ENCODE results near the gene ACOT4.
"Not testable (repeated sequence)": the region's sequence is repeated elsewhere in the genome, so short reads cannot be mapped to it uniquely, and the experiment has no call there.

ACOT4 gene

GRCh38 chr14:73591690-73592449 is at the start of gene ACOT4:
Gene ACOT4 (plus strand): TSS chr14:73591873. CDS start chr14:73591960, 87 bp downstream.
- Histone ChIP-seq H3K9ac (ENCODE audit: low read depth, low read length) (peak within 1 kb of the TSS; percentile 73), H3K9me3 (ENCODE audit: control insufficient read depth, insufficient read depth, low read length) (0 out of 2 replicates have a peak, but pooled peaks cover 5% of the 10 kb centered on the region), H3K4me1 (ENCODE audit: insufficient read depth, low read length) (no peaks in the 10 kb centered on the region), H3K36me3 (ENCODE audit: insufficient read depth, low read length) (no peaks in the 10 kb centered on the region)

GRCh38 chr14:73542961-73543360 is 48.7 kb upstream of the ACOT4 start:
- not testable (repeated sequence) for H3K9me3 ChIP-seq (ENCODE audit: control insufficient read depth, insufficient read depth, low read length); H3K4me1 ChIP-seq (ENCODE audit: insufficient read depth, low read length); H3K36me3 ChIP-seq (ENCODE audit: insufficient read depth, low read length); H3K9ac ChIP-seq (ENCODE audit: low read depth, low read length)

- H3K9me3 ChIP-seq (ENCODE audit: control insufficient read depth, insufficient read depth, low read length); H3K4me1 ChIP-seq (ENCODE audit: insufficient read depth, low read length): not testable (repeated sequence)
These were observed 46.3 kb upstream of the ACOT4 start for GRCh38 chr14:73545353-73545752.

GRCh38 chr14:73549097-73549496 is 42.6 kb upstream of the ACOT4 start:
- not testable (repeated sequence) for H3K4me1 ChIP-seq (ENCODE audit: insufficient read depth, low read length); H3K9me3 ChIP-seq (ENCODE audit: control insufficient read depth, insufficient read depth, low read length); H3K9ac ChIP-seq (ENCODE audit: low read depth, low read length); H3K36me3 ChIP-seq (ENCODE audit: insufficient read depth, low read length)

More at GRCh38 chr14:73545353-73545752, 46.3 kb upstream of the ACOT4 start:
- not testable (repeated sequence) for H3K36me3 ChIP-seq (ENCODE audit: insufficient read depth, low read length); H3K9ac ChIP-seq (ENCODE audit: low read depth, low read length)

- H3K36me3 ChIP-seq (ENCODE audit: insufficient read depth, low read length); H3K4me1 ChIP-seq (ENCODE audit: insufficient read depth, low read length); H3K9me3 ChIP-seq (ENCODE audit: control insufficient read depth, insufficient read depth, low read length); H3K9ac ChIP-seq (ENCODE audit: low read depth, low read length): not testable (repeated sequence)
These were observed 41.7 kb upstream of the ACOT4 start for GRCh38 chr14:73549889-73550524.

GRCh38 chr14:73553845-73554244 is 37.8 kb upstream of the ACOT4 start:
- peaks cover 6% of the 10 kb centered on the region; the same call in 1 of the 2 replicates for H3K4me1 ChIP-seq (ENCODE audit: insufficient read depth, low read length)
- no peak overlapping the region for H3K9ac ChIP-seq (ENCODE audit: low read depth, low read length)
- H3K9me3 ChIP-seq (ENCODE audit: control insufficient read depth, insufficient read depth, low read length): no peaks in the 10 kb centered on the region
- no peaks in the 10 kb centered on the region for H3K36me3 ChIP-seq (ENCODE audit: insufficient read depth, low read length)

GRCh38 chr14:73557201-73557600 is 34.5 kb upstream of the ACOT4 start:
- not testable (repeated sequence) for H3K9me3 ChIP-seq (ENCODE audit: control insufficient read depth, insufficient read depth, low read length); H3K9ac ChIP-seq (ENCODE audit: low read depth, low read length); H3K36me3 ChIP-seq (ENCODE audit: insufficient read depth, low read length); H3K4me1 ChIP-seq (ENCODE audit: insufficient read depth, low read length)

- not testable (repeated sequence) for H3K4me1 ChIP-seq (ENCODE audit: insufficient read depth, low read length); H3K36me3 ChIP-seq (ENCODE audit: insufficient read depth, low read length); H3K9ac ChIP-seq (ENCODE audit: low read depth, low read length); H3K9me3 ChIP-seq (ENCODE audit: control insufficient read depth, insufficient read depth, low read length)
These were observed 33.4 kb upstream of the ACOT4 start for GRCh38 chr14:73558238-73558637.

GRCh38 chr14:73562256-73562655 is 29.4 kb upstream of the ACOT4 start:
- H3K9me3 ChIP-seq (ENCODE audit: control insufficient read depth, insufficient read depth, low read length); H3K36me3 ChIP-seq (ENCODE audit: insufficient read depth, low read length); H3K4me1 ChIP-seq (ENCODE audit: insufficient read depth, low read length); H3K9ac ChIP-seq (ENCODE audit: low read depth, low read length): not testable (repeated sequence)

- not testable (repeated sequence) for H3K36me3 ChIP-seq (ENCODE audit: insufficient read depth, low read length); H3K9me3 ChIP-seq (ENCODE audit: control insufficient read depth, insufficient read depth, low read length)
These were observed 29.0 kb upstream of the ACOT4 start for GRCh38 chr14:73562696-73563095.

GRCh38 chr14:73566431-73566830 is 25.2 kb upstream of the ACOT4 start:
- not testable (repeated sequence) for H3K36me3 ChIP-seq (ENCODE audit: insufficient read depth, low read length); H3K9ac ChIP-seq (ENCODE audit: low read depth, low read length); H3K9me3 ChIP-seq (ENCODE audit: control insufficient read depth, insufficient read depth, low read length); H3K4me1 ChIP-seq (ENCODE audit: insufficient read depth, low read length)

More at GRCh38 chr14:73562696-73563095, 29.0 kb upstream of the ACOT4 start:
- H3K9ac ChIP-seq (ENCODE audit: low read depth, low read length); H3K4me1 ChIP-seq (ENCODE audit: insufficient read depth, low read length): not testable (repeated sequence)

- H3K36me3 ChIP-seq (ENCODE audit: insufficient read depth, low read length); H3K4me1 ChIP-seq (ENCODE audit: insufficient read depth, low read length); H3K9ac ChIP-seq (ENCODE audit: low read depth, low read length); H3K9me3 ChIP-seq (ENCODE audit: control insufficient read depth, insufficient read depth, low read length): not testable (repeated sequence)
These were observed 24.7 kb upstream of the ACOT4 start for GRCh38 chr14:73566935-73567334.

- H3K9me3 ChIP-seq (ENCODE audit: control insufficient read depth, insufficient read depth, low read length): no peaks in the 10 kb centered on the region
- no peak overlapping the region for H3K9ac ChIP-seq (ENCODE audit: low read depth, low read length)
- H3K36me3 ChIP-seq (ENCODE audit: insufficient read depth, low read length): no peaks in the 10 kb centered on the region
- H3K4me1 ChIP-seq (ENCODE audit: insufficient read depth, low read length): peaks cover 5% of the 10 kb centered on the region; the same call in 1 of the 2 replicates
These were observed 24.3 kb upstream of the ACOT4 start for GRCh38 chr14:73567358-73567757.

GRCh38 chr14:73567951-73568885 is 23.5 kb upstream of the ACOT4 start:
- H3K9me3 ChIP-seq (ENCODE audit: control insufficient read depth, insufficient read depth, low read length): no peaks in the 10 kb centered on the region
- peaks cover 5% of the 10 kb centered on the region; the same call in 1 of the 2 replicates for H3K4me1 ChIP-seq (ENCODE audit: insufficient read depth, low read length)
- peak overlapping the region; percentile 38; the same call in 1 of the 2 replicates for H3K9ac ChIP-seq (ENCODE audit: low read depth, low read length)
- no peaks in the 10 kb centered on the region for H3K36me3 ChIP-seq (ENCODE audit: insufficient read depth, low read length)

Data from ES-I3 (cell line).